Measurements from ENCODE around the gene MRPL40. TPM values are rescaled to one million over a fixed set of nuclear protein-coding genes. Genes with fewer than 3 reads are reported as not detected.

MRPL40 gene
- total and polyA plus RNA-seq, 12 donors: 22.4 to 132 (median 54.7) TPM

DNA sequence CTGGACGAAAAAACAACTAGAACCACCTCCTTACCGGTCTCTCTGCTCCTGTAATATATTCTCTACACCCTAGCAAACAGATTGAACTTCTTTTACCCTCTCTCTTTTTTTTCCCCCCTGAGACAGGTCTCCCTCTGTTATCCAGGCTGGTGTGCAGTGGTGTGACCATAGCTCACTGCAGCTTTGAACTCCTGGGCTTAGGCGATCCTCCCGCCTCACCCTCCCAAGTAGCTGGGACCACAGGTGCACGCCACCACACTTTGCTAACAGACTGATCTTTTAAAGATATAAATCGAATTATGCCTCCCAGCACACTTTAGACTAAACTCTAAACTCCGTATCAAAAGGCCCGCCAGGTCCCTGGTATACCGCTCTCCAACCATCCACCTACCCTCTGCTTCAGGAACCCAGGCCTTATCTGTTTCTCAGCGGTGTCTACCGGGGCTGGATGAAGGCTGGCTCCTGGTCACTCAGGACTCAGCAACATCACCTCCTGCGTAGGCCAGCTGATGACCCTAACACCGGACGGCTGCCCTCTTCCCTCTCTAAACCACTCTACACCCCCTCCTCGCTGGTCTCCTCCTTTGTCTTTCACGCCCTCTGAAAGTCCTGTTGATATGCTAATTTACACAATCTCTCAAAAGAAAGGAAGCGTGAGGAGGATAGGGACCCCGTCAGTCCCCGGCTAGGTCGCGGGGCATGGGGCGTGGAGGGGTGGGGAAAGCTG is 14.4 kb downstream of the MRPL40 start:
- TF ChIP-seq, protein P1, sequence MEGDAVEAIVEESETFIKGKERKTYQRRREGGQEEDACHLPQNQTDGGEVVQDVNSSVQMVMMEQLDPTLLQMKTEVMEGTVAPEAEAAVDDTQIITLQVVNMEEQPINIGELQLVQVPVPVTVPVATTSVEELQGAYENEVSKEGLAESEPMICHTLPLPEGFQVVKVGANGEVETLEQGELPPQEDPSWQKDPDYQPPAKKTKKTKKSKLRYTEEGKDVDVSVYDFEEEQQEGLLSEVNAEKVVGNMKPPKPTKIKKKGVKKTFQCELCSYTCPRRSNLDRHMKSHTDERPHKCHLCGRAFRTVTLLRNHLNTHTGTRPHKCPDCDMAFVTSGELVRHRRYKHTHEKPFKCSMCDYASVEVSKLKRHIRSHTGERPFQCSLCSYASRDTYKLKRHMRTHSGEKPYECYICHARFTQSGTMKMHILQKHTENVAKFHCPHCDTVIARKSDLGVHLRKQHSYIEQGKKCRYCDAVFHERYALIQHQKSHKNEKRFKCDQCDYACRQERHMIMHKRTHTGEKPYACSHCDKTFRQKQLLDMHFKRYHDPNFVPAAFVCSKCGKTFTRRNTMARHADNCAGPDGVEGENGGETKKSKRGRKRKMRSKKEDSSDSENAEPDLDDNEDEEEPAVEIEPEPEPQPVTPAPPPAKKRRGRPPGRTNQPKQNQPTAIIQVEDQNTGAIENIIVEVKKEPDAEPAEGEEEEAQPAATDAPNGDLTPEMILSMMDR (IDR thresholded peaks at IDR 0.05): no peak
- TF ChIP-seq POLR2A (IDR thresholded peaks at IDR 0.05): no peak
- Histone ChIP-seq H3K9me3 (replicated peaks in 1 of 3) (no peaks in the 10 kb centered on the region), H3K4me3 (peak overlapping the region; percentile 49 to 81 (median 54)), H3K27me3 (no peaks in the 10 kb centered on the region), H3K27ac (peak overlapping the region; percentile 81 to 96 (median 94)), H3K36me3 (replicated peaks in 1 of 2) (peaks cover 0 to 24% of the 10 kb centered on the region in 2 donors), H3K4me1 (replicated peaks in 1 of 2) (peaks cover 14 to 27% of the 10 kb centered on the region in 2 donors)
- WGBS, 4 donors: 23 to 34% (median 25%) methylated on average over 17 to 22 of the region's 22 CpGs
- peak in 6 of 7 donors; percentile 24 to 70 (median 50) for DNase-seq
- intact Hi-C loops (cut with DNase I): no loop called here

DNA sequence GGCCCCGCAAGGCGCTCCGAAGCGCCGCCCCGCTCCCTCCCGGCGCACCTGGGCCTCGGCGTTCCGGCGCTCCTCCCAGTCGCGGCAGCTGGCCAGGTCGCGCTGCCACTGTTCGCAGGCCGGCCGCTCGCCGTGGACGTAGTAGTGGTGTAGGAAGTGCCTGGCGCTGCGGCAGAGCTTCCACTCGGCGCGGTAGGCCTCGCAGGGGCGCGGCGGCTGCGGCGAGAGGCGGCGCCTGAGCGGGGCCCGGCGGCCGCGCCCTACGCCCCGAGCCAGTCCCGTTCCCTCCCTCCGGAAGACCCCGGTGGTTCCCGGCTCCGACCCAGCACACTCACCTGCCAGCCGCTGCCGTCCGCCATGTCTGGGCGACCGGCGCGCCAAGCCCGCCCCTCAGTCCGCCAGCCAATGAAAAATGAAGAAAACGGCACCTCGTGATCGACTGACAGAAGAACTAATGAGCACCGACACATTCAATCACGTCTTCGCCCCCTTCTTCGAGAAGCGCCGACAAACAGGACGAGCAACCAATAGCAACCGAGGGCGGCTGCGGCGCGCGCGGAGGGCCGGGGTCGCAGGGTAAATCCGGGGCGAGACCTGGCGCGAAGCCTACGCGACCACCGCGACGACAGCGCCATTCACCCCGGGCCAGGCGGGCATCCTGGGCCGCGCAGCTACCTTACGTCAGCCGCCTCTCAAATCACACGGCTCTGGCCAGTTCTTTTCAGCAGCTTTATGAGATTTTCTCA is 15.2 kb downstream of the MRPL40 start, which contains the start of gene C22orf39:
C22orf39 (minus strand) TSS at position 382 of the 746 bp plus-strand sequence; CDS start at position 359, 23 bp downstream.
- WGBS, 4 donors: 0 to 1% (median 0%) methylated on average over 23 to 92 of the region's 92 CpGs
- peak; percentile 91 to 97 (median 93) for DNase-seq
- H3K36me3 ChIP-seq (replicated peaks in 1 of 2): peaks cover 0 to 31% of the 10 kb centered on the region in 2 donors
- no peaks in the 10 kb centered on the region for H3K27me3 ChIP-seq
- H3K4me1 ChIP-seq (replicated peaks in 1 of 2): peaks cover 14 to 27% of the 10 kb centered on the region in 2 donors
- H3K9me3 ChIP-seq (replicated peaks in 1 of 3): no peaks in the 10 kb centered on the region
- H3K27ac ChIP-seq: peak within 1 kb of the TSS; percentile 81 to 96 (median 94)
- TF ChIP-seq POLR2A (IDR thresholded peaks at IDR 0.05): peak; percentile 90 to 93
- TF ChIP-seq, protein P1 (IDR thresholded peaks at IDR 0.05): peak in 1 of 6 experiments; percentile 15
- intact Hi-C loops (cut with DNase I): no loop called here
- H3K4me3 ChIP-seq: peak within 1 kb of the TSS; percentile 49 to 81 (median 54)

DNA sequence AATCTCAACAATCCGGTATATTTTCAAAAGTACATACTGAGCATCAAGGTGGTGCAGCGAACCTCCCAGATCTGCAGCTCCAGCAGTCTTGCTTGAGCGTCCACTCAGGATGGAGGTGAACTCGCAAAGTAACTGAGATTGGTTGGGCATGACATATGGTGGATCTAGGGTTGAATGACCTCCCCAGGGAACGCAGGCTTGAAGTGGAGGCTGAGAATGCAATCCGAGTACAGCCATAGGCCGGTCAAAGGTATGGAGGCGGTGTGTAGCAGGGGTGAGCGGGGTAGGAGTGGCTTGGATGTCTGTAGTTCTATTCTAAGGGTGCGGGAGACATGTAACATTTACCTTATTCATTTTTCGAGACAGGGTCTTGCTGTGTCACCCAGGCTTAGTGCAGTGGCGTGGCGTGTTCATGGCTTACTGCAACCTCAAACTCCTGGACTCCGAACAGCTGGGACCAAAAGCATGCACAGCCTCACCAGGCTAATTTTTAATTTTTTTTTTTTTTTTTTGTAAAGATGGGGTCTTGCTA is 15.8 kb downstream of the MRPL40 start:
- H3K27me3 ChIP-seq: no peaks in the 10 kb centered on the region
- H3K36me3 ChIP-seq (replicated peaks in 1 of 2): peaks cover 0 to 37% of the 10 kb centered on the region in 2 donors
- peak; percentile 35 to 81 (median 65) for DNase-seq
- intact Hi-C loops (cut with DNase I): no loop called here
- no peaks in the 10 kb centered on the region for H3K9me3 ChIP-seq (replicated peaks in 1 of 3)
- peaks cover 14 to 27% of the 10 kb centered on the region in 2 donors for H3K4me1 ChIP-seq (replicated peaks in 1 of 2)
- WGBS, 4 donors: 19 to 24% (median 22%) methylated on average over 13 to 14 of the region's 14 CpGs
- no peak for TF ChIP-seq POLR2A (IDR thresholded peaks at IDR 0.05)
- TF ChIP-seq, protein P1 (IDR thresholded peaks at IDR 0.05): no peak
- H3K4me3 ChIP-seq: peak overlapping the region in 3 of 4 donors; percentile 49 to 81 (median 56)
- H3K27ac ChIP-seq: peak overlapping the region; percentile 81 to 96 (median 94)
